DND-41 (cell line): ENCODE data around the gene SLC52A3.

Source experiments
- ATAC-seq: fragments of 200-7000 bp; cut with Tn5 transposase; 3 replicates; pipeline ENCODE4 v1.9.1; 2021; ENCODE audit warnings: low read depth; ENCODE audit not compliant: insufficient read depth
- DNase-seq: peaks from one replicate; pipeline ENCODE4 v3.0.0-alpha.2; 2020
- H2AFZ ChIP-seq: 2 replicates; pipeline ENCODE4 v1.6.0; 2012; ENCODE audit warnings: low read depth, low read length
- H3K27ac ChIP-seq: 2 replicates; pipeline ENCODE4 v1.5.1; 2012; ENCODE audit warnings: low read length, inconsistent platforms
- H3K27me3 ChIP-seq: fragments of 200-600 bp; sonication (generic); 2 replicates; pipeline ENCODE4 v1.6.0; 2012; ENCODE audit warnings: low read length, mild to moderate bottlenecking, inconsistent platforms; ENCODE audit not compliant: insufficient read depth, poor library complexity
- H3K36me3 ChIP-seq: 2 replicates; pipeline ENCODE4 v1.5.1; 2012; ENCODE audit warnings: low read length, inconsistent platforms; ENCODE audit not compliant: insufficient read depth
- H3K4me1 ChIP-seq: 2 replicates; pipeline ENCODE4 v1.5.1; 2012; ENCODE audit warnings: mild to moderate bottlenecking, low read length; ENCODE audit not compliant: insufficient read depth
- H3K4me2 ChIP-seq: 2 replicates; pipeline ENCODE4 v1.6.0; 2012; ENCODE audit warnings: mild to moderate bottlenecking, moderate library complexity, low read length, inconsistent platforms; ENCODE audit not compliant: insufficient read depth
- H3K4me3 ChIP-seq, 2 experiments: fragments of 200-600 bp in 1 of 2; shearing (Covaris generic) in 1 of 2; 2 replicates each; pipeline ENCODE4 v1.5.1; 2012 to 2016; ENCODE audit warnings: inconsistent platforms in 2 of 2, low read length in 2 of 2, mild to moderate bottlenecking in 2 of 2, low read depth in 1 of 2, moderate library complexity in 1 of 2
- H3K79me2 ChIP-seq: 2 replicates; pipeline ENCODE4 v1.6.0; 2012; ENCODE audit warnings: low read length, inconsistent platforms; ENCODE audit not compliant: insufficient read depth
- H3K9ac ChIP-seq: 2 replicates; pipeline ENCODE4 v1.6.0; 2012; ENCODE audit warnings: low read depth, mild to moderate bottlenecking, inconsistent platforms, low read length, moderate library complexity
- H3K9me3 ChIP-seq: 2 replicates; pipeline ENCODE4 v1.5.1; 2012; ENCODE audit warnings: low read length, moderate library complexity, mild to moderate bottlenecking, inconsistent platforms; ENCODE audit not compliant: insufficient read depth, severe bottlenecking
- H4K20me1 ChIP-seq: 2 replicates; pipeline ENCODE4 v1.6.0; 2012; ENCODE audit warnings: low read length; ENCODE audit not compliant: insufficient read depth
- EZH2 ChIP-seq: IDR thresholded peaks from 3 replicates; pipeline ENCODE4 v1.6.1; 2012; ENCODE audit warnings: borderline replicate concordance, low read depth, mild to moderate bottlenecking, moderate library complexity, low read length, inconsistent platforms; ENCODE audit not compliant: severe bottlenecking
- TF ChIP-seq, protein P1 (sequence below): IDR thresholded peaks from 2 replicates; pipeline ENCODE4 v1.5.1; 2012; ENCODE audit warnings: borderline replicate concordance, low read length, moderate library complexity, mild to moderate bottlenecking; ENCODE audit not compliant: poor library complexity, severe bottlenecking; ENCODE audit errors: extremely low read depth

The SLC52A3 gene

DNA sequence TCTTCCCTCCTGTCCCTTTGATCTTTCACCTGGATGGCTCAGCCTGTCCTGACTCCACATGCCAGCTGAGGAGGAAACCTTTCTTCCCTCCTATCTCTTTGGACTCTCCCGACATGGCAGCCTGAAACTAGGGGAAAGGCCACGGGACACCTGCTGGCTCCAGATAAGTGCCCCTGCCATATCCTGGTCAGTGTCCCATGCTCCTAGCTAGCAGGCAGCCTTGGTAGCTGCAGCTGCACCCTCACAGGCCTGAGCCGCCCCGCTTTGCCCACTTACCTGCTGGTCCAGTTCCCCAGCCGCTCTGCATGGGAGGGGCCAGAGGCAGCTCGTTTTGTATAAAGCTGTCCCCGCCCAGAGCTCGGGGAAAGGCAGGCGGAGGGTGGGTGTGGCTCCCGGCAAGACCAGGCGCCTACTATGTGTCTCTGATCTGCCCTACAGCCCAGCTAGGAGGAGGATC is 7.4 kb upstream of the SLC52A3 start:
- Histone ChIP-seq H3K4me3 (no peak overlapping the region), H3K9me3 (no peaks in the 10 kb centered on the region), H3K36me3 (no peaks in the 10 kb centered on the region), H3K27ac (no peak overlapping the region), H3K27me3 (peaks cover 13% of the 10 kb centered on the region), H3K79me2 (no peaks in the 10 kb centered on the region), H4K20me1 (no peaks in the 10 kb centered on the region), H3K9ac (no peak overlapping the region), H2AFZ (no peak overlapping the region), H3K4me1 (no peaks in the 10 kb centered on the region), H3K4me2 (no peak overlapping the region)
- no peak for TF ChIP-seq EZH2
- TF ChIP-seq, protein P1, sequence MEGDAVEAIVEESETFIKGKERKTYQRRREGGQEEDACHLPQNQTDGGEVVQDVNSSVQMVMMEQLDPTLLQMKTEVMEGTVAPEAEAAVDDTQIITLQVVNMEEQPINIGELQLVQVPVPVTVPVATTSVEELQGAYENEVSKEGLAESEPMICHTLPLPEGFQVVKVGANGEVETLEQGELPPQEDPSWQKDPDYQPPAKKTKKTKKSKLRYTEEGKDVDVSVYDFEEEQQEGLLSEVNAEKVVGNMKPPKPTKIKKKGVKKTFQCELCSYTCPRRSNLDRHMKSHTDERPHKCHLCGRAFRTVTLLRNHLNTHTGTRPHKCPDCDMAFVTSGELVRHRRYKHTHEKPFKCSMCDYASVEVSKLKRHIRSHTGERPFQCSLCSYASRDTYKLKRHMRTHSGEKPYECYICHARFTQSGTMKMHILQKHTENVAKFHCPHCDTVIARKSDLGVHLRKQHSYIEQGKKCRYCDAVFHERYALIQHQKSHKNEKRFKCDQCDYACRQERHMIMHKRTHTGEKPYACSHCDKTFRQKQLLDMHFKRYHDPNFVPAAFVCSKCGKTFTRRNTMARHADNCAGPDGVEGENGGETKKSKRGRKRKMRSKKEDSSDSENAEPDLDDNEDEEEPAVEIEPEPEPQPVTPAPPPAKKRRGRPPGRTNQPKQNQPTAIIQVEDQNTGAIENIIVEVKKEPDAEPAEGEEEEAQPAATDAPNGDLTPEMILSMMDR = no peak
- ATAC-seq (no peak), DNase-seq (no peak)

- Histone ChIP-seq H3K36me3 (no peaks in the 10 kb centered on the region), H3K9ac (no peak overlapping the region), H2AFZ (no peak overlapping the region), H3K27me3 (peaks cover 10% of the 10 kb centered on the region), H4K20me1 (no peaks in the 10 kb centered on the region), H3K4me2 (no peak overlapping the region), H3K4me1 (no peaks in the 10 kb centered on the region), H3K4me3 (no peak overlapping the region), H3K27ac (no peak overlapping the region), H3K79me2 (no peaks in the 10 kb centered on the region), H3K9me3 (no peaks in the 10 kb centered on the region)
- ATAC-seq (no peak), DNase-seq (no peak)
- TF ChIP-seq EZH2 = no peak
- TF ChIP-seq, protein P1 = no peak
Measured at GRCh38 chr20:774660-775057, 6.4 kb upstream of the SLC52A3 start.

- TF ChIP-seq, protein P1 = no peak
- no peak for TF ChIP-seq EZH2
- Histone ChIP-seq H3K4me1 (no peaks in the 10 kb centered on the region), H3K27me3 (peaks cover 6% of the 10 kb centered on the region), H3K9me3 (no peaks in the 10 kb centered on the region), H2AFZ (no peak overlapping the region), H4K20me1 (no peaks in the 10 kb centered on the region), H3K36me3 (no peaks in the 10 kb centered on the region), H3K9ac (no peak overlapping the region), H3K4me3 (no peak overlapping the region), H3K4me2 (no peak overlapping the region), H3K79me2 (no peaks in the 10 kb centered on the region), H3K27ac (no peak overlapping the region)
- ATAC-seq = no peak
- no peak for DNase-seq
Measured at GRCh38 chr20:774016-774659, 5.8 kb upstream of the SLC52A3 start.

GRCh38 chr20:772806-773205 is 4.5 kb upstream of the SLC52A3 start:
- H3K27ac ChIP-seq = no peak overlapping the region
- no peak for TF ChIP-seq EZH2
- TF ChIP-seq, protein P1 = no peak
- H3K9me3 ChIP-seq = no peaks in the 10 kb centered on the region
- no peak overlapping the region for H3K4me2 ChIP-seq
- no peak for DNase-seq
- no peak overlapping the region for H3K9ac ChIP-seq
- no peak overlapping the region for H2AFZ ChIP-seq
- H3K36me3 ChIP-seq = no peaks in the 10 kb centered on the region
- H4K20me1 ChIP-seq = no peaks in the 10 kb centered on the region; the same call in 1 of the 2 replicates
- H3K27me3 ChIP-seq = peaks cover 6% of the 10 kb centered on the region
- no peaks in the 10 kb centered on the region for H3K4me1 ChIP-seq
- no peak overlapping the region for H3K4me3 ChIP-seq
- ATAC-seq = no peak
- H3K79me2 ChIP-seq = no peaks in the 10 kb centered on the region
